ENCODE data around the gene ZBTB20. TPM values are rescaled to one million over a fixed set of nuclear protein-coding genes. Genes with fewer than 3 reads are reported as not detected.

The ZBTB20 gene
- total and polyA plus RNA-seq, 8 donors: 0.15 to 149 (median 38.5) TPM

DNA sequence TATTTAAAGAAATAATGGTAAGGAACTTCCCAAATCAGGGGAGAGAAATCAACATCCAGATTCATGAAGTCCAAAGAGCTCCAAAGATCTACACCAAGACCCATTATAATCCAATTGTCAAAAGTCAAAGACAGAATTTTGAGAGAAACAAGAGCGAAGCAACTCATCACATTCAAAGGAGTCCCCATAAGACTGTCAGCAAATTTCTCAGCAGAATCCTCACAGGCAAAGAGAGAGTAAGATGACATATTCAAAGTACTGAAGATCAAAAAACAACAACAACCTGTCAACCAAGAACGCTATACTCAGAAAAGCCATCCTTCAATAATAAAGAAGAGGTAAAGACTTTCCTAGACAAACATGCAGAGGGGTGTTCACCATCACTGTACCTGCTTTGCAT lies 511.2 kb downstream of the ZBTB20 start:
- Histone ChIP-seq H3K27me3 (no peaks in the 10 kb centered on the region), H3K4me1 (peaks cover 0 to 2% (median 0%) of the 10 kb centered on the region in 4 donors), H3K36me3 (no peaks in the 10 kb centered on the region), H3K9me3 (peaks cover 0 to 13% (median 6%) of the 10 kb centered on the region in 4 donors), H3K4me3 (no peak overlapping the region), H3K27ac (no peak overlapping the region)
- WGBS, 5 donors: 94 to 99% (median 97%) methylated on average over 2 of the region's 2 CpGs
- TF ChIP-seq EP300 (IDR thresholded peaks at IDR 0.05) (no peak), POLR2A (IDR thresholded peaks at IDR 0.05) (no peak), CTCF (IDR thresholded peaks at IDR 0.05) (no peak), POLR2AphosphoS5 (IDR thresholded peaks at IDR 0.05) (no peak)
- no peak for DNase-seq
- intact Hi-C loops (cut with DNase I; ENCODE audit: low total_unique reads): no loop called here

DNA sequence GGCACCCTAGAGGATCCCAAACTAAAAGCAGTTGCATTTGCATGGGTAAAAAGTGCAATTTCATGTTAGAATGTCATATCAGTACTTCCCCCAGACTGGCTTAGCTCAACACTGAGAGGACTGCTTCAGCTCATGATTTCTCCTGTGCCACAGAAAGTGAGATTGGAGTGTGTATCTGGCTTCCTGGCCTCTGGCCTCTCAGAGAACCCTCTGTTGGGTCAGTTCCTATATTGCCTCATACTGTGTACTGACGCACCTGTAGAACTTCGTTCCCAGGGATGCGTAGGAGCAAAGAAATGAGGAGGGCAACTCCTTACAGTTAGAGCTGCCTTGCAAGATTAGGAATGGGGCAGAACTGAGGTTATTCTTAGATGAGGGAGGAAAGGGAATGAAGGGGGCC lies 512.5 kb downstream of the ZBTB20 start:
- TF ChIP-seq POLR2A (IDR thresholded peaks at IDR 0.05) (no peak), POLR2AphosphoS5 (IDR thresholded peaks at IDR 0.05) (no peak), CTCF (IDR thresholded peaks at IDR 0.05) (no peak), EP300 (IDR thresholded peaks at IDR 0.05) (no peak)
- WGBS, 5 donors: 92 to 99% (median 96%) methylated on average over 3 of the region's 3 CpGs
- Histone ChIP-seq H3K27ac (no peak overlapping the region), H3K9me3 (peaks cover 0 to 13% (median 6%) of the 10 kb centered on the region in 4 donors), H3K27me3 (no peaks in the 10 kb centered on the region), H3K4me1 (peaks cover 0 to 10% (median 0%) of the 10 kb centered on the region in 4 donors), H3K4me3 (no peak overlapping the region), H3K36me3 (no peaks in the 10 kb centered on the region)
- no peak for DNase-seq
- intact Hi-C loops (cut with DNase I; ENCODE audit: low total_unique reads): no loop called here

DNA sequence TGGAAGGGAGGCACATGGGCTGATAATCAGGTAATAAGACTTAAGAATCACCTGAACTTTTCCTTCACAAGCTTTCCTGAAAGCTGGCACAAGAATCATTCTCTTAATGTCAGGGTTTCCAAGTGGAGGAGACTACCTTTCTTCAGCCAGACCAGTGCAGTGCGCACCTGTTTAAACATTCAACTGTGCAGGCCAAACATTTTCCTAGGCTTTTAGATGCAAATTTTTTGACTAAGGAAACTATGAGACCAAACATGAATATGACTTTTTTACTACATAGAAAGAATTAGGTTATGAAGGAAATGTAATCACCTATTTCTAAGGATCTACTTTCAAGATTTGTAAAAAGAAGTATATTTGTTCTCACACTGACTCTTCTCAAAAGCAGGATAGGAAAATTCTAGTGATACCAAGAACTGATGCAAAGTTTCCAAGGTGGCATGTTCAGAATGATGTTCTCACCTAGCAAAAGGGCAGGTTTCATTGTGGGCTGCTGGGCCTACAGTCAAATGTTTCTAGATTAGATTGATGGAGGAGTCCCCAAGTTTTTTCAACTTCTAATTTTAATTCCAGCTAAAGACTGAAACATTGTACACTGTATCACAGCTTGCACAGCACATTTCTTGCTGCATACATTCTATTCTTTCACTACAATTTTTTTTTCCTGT lies 514.2 kb downstream of the ZBTB20 start:
- Histone ChIP-seq H3K9me3 (peaks cover 0 to 13% (median 6%) of the 10 kb centered on the region in 4 donors), H3K4me3 (no peak overlapping the region), H3K36me3 (no peaks in the 10 kb centered on the region), H3K27me3 (no peaks in the 10 kb centered on the region), H3K27ac (no peak overlapping the region), H3K4me1 (peaks cover 0 to 15% (median 0%) of the 10 kb centered on the region in 4 donors)
- DNase-seq: no peak
- no peak for TF ChIP-seq POLR2A (IDR thresholded peaks at IDR 0.05)
- intact Hi-C loops (cut with DNase I; ENCODE audit: low total_unique reads): no loop called here
- 56 to 89% (median 72%) methylated on average over 1 of the region's 1 CpG for WGBS, 5 donors

DNA sequence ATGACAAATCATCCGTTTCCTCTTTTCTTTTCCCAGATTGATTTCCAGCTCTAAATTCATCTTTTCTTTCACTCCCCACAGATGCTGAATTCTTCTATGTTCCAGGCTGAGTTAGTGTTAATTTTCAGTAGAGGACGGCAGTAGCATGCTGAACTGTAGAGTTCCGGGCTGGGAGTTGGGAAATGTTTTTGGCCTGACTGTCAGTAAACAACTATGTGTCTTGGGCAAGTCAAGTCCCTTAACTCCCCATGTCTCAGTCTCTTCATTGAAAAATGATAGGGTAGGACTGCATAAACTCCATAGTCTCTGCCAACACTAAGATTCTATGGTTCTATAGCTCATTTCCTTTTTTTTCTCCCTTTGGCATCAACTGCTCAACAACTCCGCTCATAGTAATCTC lies 519.3 kb downstream of the ZBTB20 start:
- Histone ChIP-seq H3K27me3 (no peaks in the 10 kb centered on the region), H3K4me1 (peaks cover 3 to 53% (median 23%) of the 10 kb centered on the region in 4 donors), H3K27ac (peak overlapping the region in 3 of 5 donors; percentile 85 to 95 (median 89)), H3K36me3 (no peaks in the 10 kb centered on the region), H3K9me3 (no peaks in the 10 kb centered on the region), H3K4me3 (no peak overlapping the region)
- intact Hi-C loops (cut with DNase I; ENCODE audit: low total_unique reads): no loop called here
- no peak for TF ChIP-seq POLR2A (IDR thresholded peaks at IDR 0.05)
- no peak for TF ChIP-seq EP300 (IDR thresholded peaks at IDR 0.05)
- TF ChIP-seq POLR2AphosphoS5 (IDR thresholded peaks at IDR 0.05): peak in 1 of 3 donors; percentile 59
- TF ChIP-seq CTCF (IDR thresholded peaks at IDR 0.05): no peak
- 70 to 91% (median 83%) methylated on average over 4 of the region's 4 CpGs for WGBS, 5 donors
- peak in 1 of 2 donors; percentile 26 for DNase-seq

- Histone ChIP-seq H3K4me3 (no peak overlapping the region), H3K4me1 (peaks cover 3 to 63% (median 28%) of the 10 kb centered on the region in 4 donors), H3K27me3 (no peaks in the 10 kb centered on the region), H3K9me3 (no peaks in the 10 kb centered on the region), H3K27ac (peak overlapping the region in 3 of 5 donors; percentile 85 to 95 (median 89)), H3K36me3 (no peaks in the 10 kb centered on the region)
- intact Hi-C loops (cut with DNase I; ENCODE audit: low total_unique reads): no loop called here
- no peak for TF ChIP-seq CTCF (IDR thresholded peaks at IDR 0.05)
- no peak for TF ChIP-seq EP300 (IDR thresholded peaks at IDR 0.05)
- no peak for TF ChIP-seq POLR2A (IDR thresholded peaks at IDR 0.05)
- no peak for TF ChIP-seq POLR2AphosphoS5 (IDR thresholded peaks at IDR 0.05)
- 80 to 84% (median 84%) methylated on average over 4 of the region's 4 CpGs for WGBS, 5 donors
- DNase-seq: no peak
These were observed 520.3 kb downstream of the ZBTB20 start for GRCh38 chr3:114626751-114627150.

Measured in stomach (tissue), 9 donors.